Testis (tissue), 3 donors: ENCODE data around the gene TJP1. TPM values are rescaled to one million over a fixed set of nuclear protein-coding genes. Genes with fewer than 3 reads are reported as not detected.

ENCODE experiments used
- DNase-seq: peaks from one replicate; pipeline ENCODE4 v3.0.0-alpha.2; 2019
- H3K27ac ChIP-seq, 2 donors: fragments of 200-600 bp; sonication (generic); one replicate each; pipeline ENCODE4 v1.5.1; 2019
- H3K27me3 ChIP-seq: fragments of 200-600 bp; sonication (generic); one replicate; pipeline ENCODE4 v1.5.1; 2019
- H3K36me3 ChIP-seq: fragments of 200-600 bp; sonication (generic); one replicate; pipeline ENCODE4 v1.5.1; 2017; ENCODE audit warnings: low read depth; ENCODE audit errors: missing control alignments
- H3K4me1 ChIP-seq: fragments of 200-600 bp; sonication (generic); one replicate; pipeline ENCODE4 v1.5.1; 2019
- H3K4me3 ChIP-seq, 2 donors: fragments of 200-600 bp; sonication (generic); one replicate each; pipeline ENCODE4 v1.5.1; 2017 to 2019
- H3K9me3 ChIP-seq: fragments of 200-600 bp; sonication (generic); one replicate; pipeline ENCODE4 v1.5.1; 2017
- POLR2A ChIP-seq: fragments of 450-650 bp; IDR thresholded peaks from one replicate; pipeline ENCODE4 v1.6.1; 2017; ENCODE audit warnings: antibody characterized with exemption, mild to moderate bottlenecking, moderate library complexity
- WGBS, 2 donors: methylation state at CpG; one replicate each; pipeline ENCODE4 v1.1.5; 2018; 5-methylcytosine and 5-hydroxymethylcytosine counted together
- intact Hi-C: fragments of 100-400 bp; cut with DNase I; formaldehyde crosslinking; loops from one replicate; pipeline ENCODE4 v1.15.1; 2023; ENCODE audit warnings: low total_unique reads
- polyA plus RNA-seq: library from polyadenylated mRNA; stranded (reverse); fragments of 350-450 nt; fragmentation: Illumina TruSeq; extraction: RNeasy Lipid Tissue Mini Kit (QIAGEN cat#74804); gene quantifications from one replicate; pipeline ENCODE4 v1.2.3, GENCODE V29; 2014; ENCODE audit warnings: low read depth, low replicate concordance; ENCODE audit not compliant: insufficient read depth
- total RNA-seq, 2 donors: library from RNA; depleted of rRNA; stranded (reverse); fragments of >200 nt; gene quantifications; one replicate each; pipeline ENCODE4 v1.2.3, GENCODE V29; 2016
- TF ChIP-seq, protein P1 (sequence below), 3 experiments: fragments of 450-650 bp in 2 of 3; fragments of 200-600 bp in 1 of 3; sonication (generic) in 1 of 3; IDR thresholded peaks; one replicate each; pipeline ENCODE4 v1.5.1; 2016 to 2019; ENCODE audit warnings: antibody characterized with exemption in 3 of 3, mild to moderate bottlenecking in 2 of 3, moderate library complexity in 1 of 3

Gene TJP1
- total and polyA plus RNA-seq, 3 donors from 2014 or later, result 102 to 315 (median 255) TPM

DNA sequence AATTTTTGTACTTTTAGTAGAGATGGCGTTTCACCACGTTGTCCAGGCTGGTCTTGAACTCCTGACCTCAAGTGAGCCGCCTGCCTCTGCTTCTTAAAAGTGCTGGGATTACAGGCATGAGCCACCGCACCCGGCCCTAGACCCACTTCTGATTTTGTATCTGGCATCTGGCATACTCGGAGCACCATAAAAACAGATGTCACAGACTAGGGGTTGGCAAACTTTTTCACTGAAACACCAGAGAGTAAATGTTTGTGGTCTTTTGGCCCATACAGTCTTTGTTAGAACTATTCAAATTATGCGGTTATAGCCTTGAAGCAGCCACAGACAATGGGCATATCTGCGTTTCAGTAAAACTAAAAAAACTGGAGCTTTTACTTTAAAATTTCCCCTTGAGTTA is 110.7 kb downstream of the TJP1 start:
- H3K4me1 ChIP-seq, result no peaks in the 10 kb centered on the region
- intact Hi-C loops, result no loop called here
- no peak overlapping the region for H3K4me3 ChIP-seq
- TF ChIP-seq, protein P1, sequence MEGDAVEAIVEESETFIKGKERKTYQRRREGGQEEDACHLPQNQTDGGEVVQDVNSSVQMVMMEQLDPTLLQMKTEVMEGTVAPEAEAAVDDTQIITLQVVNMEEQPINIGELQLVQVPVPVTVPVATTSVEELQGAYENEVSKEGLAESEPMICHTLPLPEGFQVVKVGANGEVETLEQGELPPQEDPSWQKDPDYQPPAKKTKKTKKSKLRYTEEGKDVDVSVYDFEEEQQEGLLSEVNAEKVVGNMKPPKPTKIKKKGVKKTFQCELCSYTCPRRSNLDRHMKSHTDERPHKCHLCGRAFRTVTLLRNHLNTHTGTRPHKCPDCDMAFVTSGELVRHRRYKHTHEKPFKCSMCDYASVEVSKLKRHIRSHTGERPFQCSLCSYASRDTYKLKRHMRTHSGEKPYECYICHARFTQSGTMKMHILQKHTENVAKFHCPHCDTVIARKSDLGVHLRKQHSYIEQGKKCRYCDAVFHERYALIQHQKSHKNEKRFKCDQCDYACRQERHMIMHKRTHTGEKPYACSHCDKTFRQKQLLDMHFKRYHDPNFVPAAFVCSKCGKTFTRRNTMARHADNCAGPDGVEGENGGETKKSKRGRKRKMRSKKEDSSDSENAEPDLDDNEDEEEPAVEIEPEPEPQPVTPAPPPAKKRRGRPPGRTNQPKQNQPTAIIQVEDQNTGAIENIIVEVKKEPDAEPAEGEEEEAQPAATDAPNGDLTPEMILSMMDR (IDR thresholded peaks at IDR 0.05), result no peak
- TF ChIP-seq POLR2A, result no peak
- H3K27me3 ChIP-seq, result no peaks in the 10 kb centered on the region
- H3K36me3 ChIP-seq, result no peaks in the 10 kb centered on the region
- no peak for DNase-seq
- WGBS, 2 donors, result 80 to 85% methylated on average over 8 of the region's 8 CpGs
- H3K27ac ChIP-seq, result no peak overlapping the region
- no peaks in the 10 kb centered on the region for H3K9me3 ChIP-seq

GRCh38 chr15:29708519-29708918 is 113.7 kb downstream of the TJP1 start:
- H3K36me3 ChIP-seq, result no peaks in the 10 kb centered on the region
- TF ChIP-seq POLR2A, result no peak
- TF ChIP-seq, protein P1 (IDR thresholded peaks at IDR 0.05), result no peak

GRCh38 chr15:29704950-29705597 is 117.2 kb downstream of the TJP1 start:
- TF ChIP-seq POLR2A, result no peak
- TF ChIP-seq, protein P1 (IDR thresholded peaks at IDR 0.05), result no peak
- intact Hi-C loops, result no loop called here
- Histone ChIP-seq H3K9me3 (no peaks in the 10 kb centered on the region), H3K36me3 (no peaks in the 10 kb centered on the region), H3K4me1 (no peaks in the 10 kb centered on the region), H3K4me3 (no peak overlapping the region), H3K27ac (no peak overlapping the region), H3K27me3 (no peaks in the 10 kb centered on the region)
- 89 to 90% methylated on average over 6 of the region's 6 CpGs for WGBS, 2 donors
- no peak for DNase-seq

More at GRCh38 chr15:29708519-29708918, 113.7 kb downstream of the TJP1 start:
- intact Hi-C loops, result no loop called here
- H3K4me1 ChIP-seq, result no peaks in the 10 kb centered on the region
- H3K9me3 ChIP-seq, result no peaks in the 10 kb centered on the region
- WGBS, 2 donors, result 91% methylated on average over 4 of the region's 4 CpGs
- no peaks in the 10 kb centered on the region for H3K27me3 ChIP-seq
- H3K27ac ChIP-seq, result no peak overlapping the region
- DNase-seq, result no peak
- no peak overlapping the region for H3K4me3 ChIP-seq

GRCh38 chr15:29701151-29701550 is 121.1 kb downstream of the TJP1 start:
- no peaks in the 10 kb centered on the region for H3K4me1 ChIP-seq
- H3K27me3 ChIP-seq, result no peaks in the 10 kb centered on the region
- no peak for DNase-seq
- no peak overlapping the region for H3K4me3 ChIP-seq
- H3K9me3 ChIP-seq, result no peaks in the 10 kb centered on the region
- no peak for TF ChIP-seq POLR2A
- TF ChIP-seq, protein P1 (IDR thresholded peaks at IDR 0.05), result no peak
- 79 to 87% methylated on average over 5 of the region's 5 CpGs for WGBS, 2 donors
- H3K36me3 ChIP-seq, result no peaks in the 10 kb centered on the region
- H3K27ac ChIP-seq, result no peak overlapping the region
- intact Hi-C loops, result no loop called here

GRCh38 chr15:29700296-29700695 is 122.0 kb downstream of the TJP1 start:
- WGBS, 2 donors, result 43 to 53% methylated on average over 3 of the region's 3 CpGs
- intact Hi-C loops, result no loop called here
- H3K27ac ChIP-seq, result no peak overlapping the region
- H3K36me3 ChIP-seq, result no peaks in the 10 kb centered on the region
- H3K4me1 ChIP-seq, result no peaks in the 10 kb centered on the region
- no peak for DNase-seq
- H3K9me3 ChIP-seq, result no peaks in the 10 kb centered on the region
- no peaks in the 10 kb centered on the region for H3K27me3 ChIP-seq
- no peak overlapping the region for H3K4me3 ChIP-seq
- TF ChIP-seq POLR2A, result no peak
- TF ChIP-seq, protein P1 (IDR thresholded peaks at IDR 0.05), result no peak
